DOHH2 (cell line): ENCODE results near the gene FAM177B.

ENCODE experiments used
- EZH2phosphoT487 ChIP-seq: fragments of 200-600 bp; sonication (generic); IDR thresholded peaks from 2 replicates; pipeline ENCODE4 v1.6.1; 2017; ENCODE audit warnings: borderline replicate concordance, mild to moderate bottlenecking, antibody characterized with exemption, low read length, moderate library complexity, mixed read lengths
- TF ChIP-seq, protein P1 (sequence below): fragments of 200-600 bp; sonication (generic); IDR thresholded peaks from one replicate; pipeline ENCODE4 v1.5.1; 2014; ENCODE audit warnings: antibody characterized with exemption, mild to moderate bottlenecking, low read depth, low read length; ENCODE audit not compliant: poor library complexity, severe bottlenecking

DNA sequence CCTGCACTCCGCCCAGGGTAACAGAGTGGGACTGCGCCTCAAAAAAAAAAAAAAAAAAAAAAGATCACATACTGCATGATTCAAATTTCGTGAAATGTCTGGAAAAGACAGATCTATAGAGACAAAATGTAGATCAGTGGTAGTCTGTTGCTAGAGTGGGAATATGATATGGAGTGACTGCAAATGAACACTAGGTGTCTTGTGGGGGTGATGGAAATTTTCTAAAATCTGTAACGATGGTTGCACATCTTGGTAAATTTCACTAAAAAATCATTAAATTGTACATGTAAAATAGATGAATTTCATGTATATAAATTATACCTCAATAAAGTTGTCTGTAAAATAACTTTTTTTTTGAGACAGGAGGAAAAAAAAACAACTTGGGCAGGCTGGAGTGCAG, 30.2 kb upstream of the FAM177B start:
- TF ChIP-seq, protein P1, sequence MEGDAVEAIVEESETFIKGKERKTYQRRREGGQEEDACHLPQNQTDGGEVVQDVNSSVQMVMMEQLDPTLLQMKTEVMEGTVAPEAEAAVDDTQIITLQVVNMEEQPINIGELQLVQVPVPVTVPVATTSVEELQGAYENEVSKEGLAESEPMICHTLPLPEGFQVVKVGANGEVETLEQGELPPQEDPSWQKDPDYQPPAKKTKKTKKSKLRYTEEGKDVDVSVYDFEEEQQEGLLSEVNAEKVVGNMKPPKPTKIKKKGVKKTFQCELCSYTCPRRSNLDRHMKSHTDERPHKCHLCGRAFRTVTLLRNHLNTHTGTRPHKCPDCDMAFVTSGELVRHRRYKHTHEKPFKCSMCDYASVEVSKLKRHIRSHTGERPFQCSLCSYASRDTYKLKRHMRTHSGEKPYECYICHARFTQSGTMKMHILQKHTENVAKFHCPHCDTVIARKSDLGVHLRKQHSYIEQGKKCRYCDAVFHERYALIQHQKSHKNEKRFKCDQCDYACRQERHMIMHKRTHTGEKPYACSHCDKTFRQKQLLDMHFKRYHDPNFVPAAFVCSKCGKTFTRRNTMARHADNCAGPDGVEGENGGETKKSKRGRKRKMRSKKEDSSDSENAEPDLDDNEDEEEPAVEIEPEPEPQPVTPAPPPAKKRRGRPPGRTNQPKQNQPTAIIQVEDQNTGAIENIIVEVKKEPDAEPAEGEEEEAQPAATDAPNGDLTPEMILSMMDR, result peak; percentile 11
- no peak for TF ChIP-seq EZH2phosphoT487
